A549 (cell line): Measurements from ENCODE around the gene TJP1.

Source experiments
- CBX2 ChIP-seq: fragments of 200-600 bp; sonication (generic); IDR thresholded peaks from 2 replicates; pipeline ENCODE4 v1.6.1; 2016; ENCODE audit warnings: low read depth, mild to moderate bottlenecking, borderline replicate concordance
- CHD2 ChIP-seq: fragments of 150-350 bp; IDR thresholded peaks from 2 replicates; pipeline ENCODE4 v1.6.1; 2014; ENCODE audit warnings: low read length; ENCODE audit not compliant: partially characterized antibody
- NFE2L2 ChIP-seq: fragments of 150-350 bp; conservative IDR thresholded peaks from 2 replicates; pipeline ENCODE4 v1.6.1; 2014; ENCODE audit warnings: low read length
- RARB ChIP-seq: fragments of 250-450 bp; sonication (Bioruptor Pico); IDR thresholded peaks from 2 replicates; pipeline ENCODE4 v1.8.0; 2021; ENCODE audit warnings: mild to moderate bottlenecking, moderate library complexity
- TF ChIP-seq, protein P1 (sequence below): fragments of >200 bp; sonication (Bioruptor Twin); formaldehyde crosslinking; IDR thresholded peaks from 3 replicates; pipeline ENCODE4 v1.5.1; 2016
- TF ChIP-seq, protein P2 (sequence below): IDR thresholded peaks from 2 replicates; pipeline ENCODE4 v1.6.1; 2012
- TF ChIP-seq, protein P3 (sequence below): fragments of 200-600 bp; sonication (generic); IDR thresholded peaks from 2 replicates; pipeline ENCODE4 v1.6.1; 2016; ENCODE audit warnings: antibody characterized with exemption, mild to moderate bottlenecking, moderate library complexity

DNA sequence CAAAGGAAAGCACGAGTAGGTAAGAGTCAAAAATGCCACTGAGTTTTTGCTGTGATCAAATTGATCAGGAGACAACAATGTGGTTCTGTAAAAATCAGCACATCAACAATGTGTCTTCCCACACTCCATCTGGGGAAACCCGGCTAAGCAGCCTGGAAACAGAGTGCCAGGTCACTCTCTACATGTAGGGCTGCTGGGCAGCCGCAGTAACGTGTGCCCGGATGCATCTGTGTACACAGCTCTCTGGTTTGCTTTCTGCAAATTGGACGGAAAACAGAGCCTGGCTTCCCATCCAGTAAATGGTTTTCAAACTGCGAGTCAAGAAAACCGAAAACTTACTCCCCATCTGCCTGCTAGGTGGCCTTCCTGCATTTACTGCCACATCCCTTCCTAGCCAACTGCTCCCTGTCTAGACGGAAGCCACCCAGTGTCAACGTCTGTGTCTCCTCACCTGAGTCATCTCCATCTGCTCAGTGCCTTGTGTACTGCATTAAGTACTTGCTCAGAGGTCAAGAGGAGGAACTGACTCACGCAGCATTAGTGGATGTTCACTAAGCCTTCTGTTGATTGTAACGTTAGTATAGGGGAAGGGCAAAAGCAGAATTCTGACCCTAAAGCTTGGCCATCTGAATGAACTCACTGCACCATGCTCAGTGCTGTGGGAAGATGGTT lies 124.1 kb downstream of the TJP1 start:
- TF ChIP-seq NFE2L2 (no peak; the same call in 1 of the 2 replicates), CHD2 (no peak), RARB (CRISPR knock-in tag) (peak; percentile 12; the same call in 1 of the 2 replicates), CBX2 (no peak)
- TF ChIP-seq, protein P1, sequence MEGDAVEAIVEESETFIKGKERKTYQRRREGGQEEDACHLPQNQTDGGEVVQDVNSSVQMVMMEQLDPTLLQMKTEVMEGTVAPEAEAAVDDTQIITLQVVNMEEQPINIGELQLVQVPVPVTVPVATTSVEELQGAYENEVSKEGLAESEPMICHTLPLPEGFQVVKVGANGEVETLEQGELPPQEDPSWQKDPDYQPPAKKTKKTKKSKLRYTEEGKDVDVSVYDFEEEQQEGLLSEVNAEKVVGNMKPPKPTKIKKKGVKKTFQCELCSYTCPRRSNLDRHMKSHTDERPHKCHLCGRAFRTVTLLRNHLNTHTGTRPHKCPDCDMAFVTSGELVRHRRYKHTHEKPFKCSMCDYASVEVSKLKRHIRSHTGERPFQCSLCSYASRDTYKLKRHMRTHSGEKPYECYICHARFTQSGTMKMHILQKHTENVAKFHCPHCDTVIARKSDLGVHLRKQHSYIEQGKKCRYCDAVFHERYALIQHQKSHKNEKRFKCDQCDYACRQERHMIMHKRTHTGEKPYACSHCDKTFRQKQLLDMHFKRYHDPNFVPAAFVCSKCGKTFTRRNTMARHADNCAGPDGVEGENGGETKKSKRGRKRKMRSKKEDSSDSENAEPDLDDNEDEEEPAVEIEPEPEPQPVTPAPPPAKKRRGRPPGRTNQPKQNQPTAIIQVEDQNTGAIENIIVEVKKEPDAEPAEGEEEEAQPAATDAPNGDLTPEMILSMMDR, result no peak
- TF ChIP-seq, protein P2, sequence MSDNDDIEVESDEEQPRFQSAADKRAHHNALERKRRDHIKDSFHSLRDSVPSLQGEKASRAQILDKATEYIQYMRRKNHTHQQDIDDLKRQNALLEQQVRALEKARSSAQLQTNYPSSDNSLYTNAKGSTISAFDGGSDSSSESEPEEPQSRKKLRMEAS, result peak; percentile 94
- TF ChIP-seq, protein P3, sequence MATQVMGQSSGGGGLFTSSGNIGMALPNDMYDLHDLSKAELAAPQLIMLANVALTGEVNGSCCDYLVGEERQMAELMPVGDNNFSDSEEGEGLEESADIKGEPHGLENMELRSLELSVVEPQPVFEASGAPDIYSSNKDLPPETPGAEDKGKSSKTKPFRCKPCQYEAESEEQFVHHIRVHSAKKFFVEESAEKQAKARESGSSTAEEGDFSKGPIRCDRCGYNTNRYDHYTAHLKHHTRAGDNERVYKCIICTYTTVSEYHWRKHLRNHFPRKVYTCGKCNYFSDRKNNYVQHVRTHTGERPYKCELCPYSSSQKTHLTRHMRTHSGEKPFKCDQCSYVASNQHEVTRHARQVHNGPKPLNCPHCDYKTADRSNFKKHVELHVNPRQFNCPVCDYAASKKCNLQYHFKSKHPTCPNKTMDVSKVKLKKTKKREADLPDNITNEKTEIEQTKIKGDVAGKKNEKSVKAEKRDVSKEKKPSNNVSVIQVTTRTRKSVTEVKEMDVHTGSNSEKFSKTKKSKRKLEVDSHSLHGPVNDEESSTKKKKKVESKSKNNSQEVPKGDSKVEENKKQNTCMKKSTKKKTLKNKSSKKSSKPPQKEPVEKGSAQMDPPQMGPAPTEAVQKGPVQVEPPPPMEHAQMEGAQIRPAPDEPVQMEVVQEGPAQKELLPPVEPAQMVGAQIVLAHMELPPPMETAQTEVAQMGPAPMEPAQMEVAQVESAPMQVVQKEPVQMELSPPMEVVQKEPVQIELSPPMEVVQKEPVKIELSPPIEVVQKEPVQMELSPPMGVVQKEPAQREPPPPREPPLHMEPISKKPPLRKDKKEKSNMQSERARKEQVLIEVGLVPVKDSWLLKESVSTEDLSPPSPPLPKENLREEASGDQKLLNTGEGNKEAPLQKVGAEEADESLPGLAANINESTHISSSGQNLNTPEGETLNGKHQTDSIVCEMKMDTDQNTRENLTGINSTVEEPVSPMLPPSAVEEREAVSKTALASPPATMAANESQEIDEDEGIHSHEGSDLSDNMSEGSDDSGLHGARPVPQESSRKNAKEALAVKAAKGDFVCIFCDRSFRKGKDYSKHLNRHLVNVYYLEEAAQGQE, result no peak
